BJ (cell line): ENCODE results near the gene SUPT3H. TPM values are rescaled to one million over a fixed set of nuclear protein-coding genes. Genes with fewer than 3 reads are reported as not detected.
A peak's percentile ranks its signal among the peaks of the same experiment; 100 is the strongest.

Experiments used
- CTCF ChIA-PET: fragments of 350-600 bp; formaldehyde crosslinking; extraction: SDS; loops from one replicate; lab custom pipeline; 2021; ENCODE audit warnings: antibody characterized with exemption, inconsistent platforms; lab: Yijun Ruan, JAX
- POLR2A ChIA-PET: fragments of 300-600 bp; sonication (Branson Sonifier 250); formaldehyde crosslinking; extraction: SDS; loops from one replicate; lab custom pipeline; 2021; ENCODE audit warnings: antibody characterized with exemption; lab: Charles Lee
- DNase-seq: peaks from one replicate; pipeline ENCODE4 v3.0.0-alpha.2; 2011; ENCODE audit warnings: low read depth
- H3K27me3 ChIP-seq: 2 replicates; pipeline ENCODE4 v1.6.0; 2011; ENCODE audit warnings: low read length; ENCODE audit not compliant: control insufficient read depth, insufficient read depth
- H3K36me3 ChIP-seq: 2 replicates; pipeline ENCODE4 v1.5.1; 2011; ENCODE audit warnings: low read length; ENCODE audit not compliant: control insufficient read depth, insufficient read depth
- H3K4me3 ChIP-seq: 2 replicates; pipeline ENCODE4 v1.5.1; 2011; ENCODE audit warnings: low read depth, mild to moderate bottlenecking, control low read depth, low read length
- polyA plus RNA-seq: library from polyadenylated mRNA; depleted of rRNA; stranded (reverse); fragments of >200 nt; gene quantifications from 2 replicates; pipeline ENCODE4 v1.2.3, GENCODE V29; 2011
- TF ChIP-seq, protein P1 (sequence below): IDR thresholded peaks from 2 replicates; pipeline ENCODE4 v1.5.1; 2011; ENCODE audit warnings: low read depth, mild to moderate bottlenecking, control low read depth, inconsistent platforms, low read length, moderate library complexity; ENCODE audit not compliant: insufficient read depth

SUPT3H gene
- polyA plus RNA-seq, 1 experiment: 7.8 TPM

GRCh38 chr6:45344900-45345299 is 32.8 kb downstream of the SUPT3H start:
- POLR2A ChIA-PET: no interaction called here
- Histone ChIP-seq H3K4me3 (no peak overlapping the region), H3K27me3 (no peaks in the 10 kb centered on the region), H3K36me3 (no peaks in the 10 kb centered on the region; the same call in 1 of the 2 replicates)
- TF ChIP-seq, protein P1, sequence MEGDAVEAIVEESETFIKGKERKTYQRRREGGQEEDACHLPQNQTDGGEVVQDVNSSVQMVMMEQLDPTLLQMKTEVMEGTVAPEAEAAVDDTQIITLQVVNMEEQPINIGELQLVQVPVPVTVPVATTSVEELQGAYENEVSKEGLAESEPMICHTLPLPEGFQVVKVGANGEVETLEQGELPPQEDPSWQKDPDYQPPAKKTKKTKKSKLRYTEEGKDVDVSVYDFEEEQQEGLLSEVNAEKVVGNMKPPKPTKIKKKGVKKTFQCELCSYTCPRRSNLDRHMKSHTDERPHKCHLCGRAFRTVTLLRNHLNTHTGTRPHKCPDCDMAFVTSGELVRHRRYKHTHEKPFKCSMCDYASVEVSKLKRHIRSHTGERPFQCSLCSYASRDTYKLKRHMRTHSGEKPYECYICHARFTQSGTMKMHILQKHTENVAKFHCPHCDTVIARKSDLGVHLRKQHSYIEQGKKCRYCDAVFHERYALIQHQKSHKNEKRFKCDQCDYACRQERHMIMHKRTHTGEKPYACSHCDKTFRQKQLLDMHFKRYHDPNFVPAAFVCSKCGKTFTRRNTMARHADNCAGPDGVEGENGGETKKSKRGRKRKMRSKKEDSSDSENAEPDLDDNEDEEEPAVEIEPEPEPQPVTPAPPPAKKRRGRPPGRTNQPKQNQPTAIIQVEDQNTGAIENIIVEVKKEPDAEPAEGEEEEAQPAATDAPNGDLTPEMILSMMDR: no peak
- CTCF ChIA-PET: no interaction called here
- DNase-seq: no peak

- H3K27me3 ChIP-seq: no peaks in the 10 kb centered on the region
- TF ChIP-seq, protein P1: no peak
- no peaks in the 10 kb centered on the region for H3K36me3 ChIP-seq
- ChIA-PET CTCF (interaction anchor here (0.6 to 1.0 kb wide), 2 partner anchors 189 to 673 kb away, joined by 3 read pairs; no protein-coding TSS in a partner anchor), POLR2A (no interaction called here)
- H3K4me3 ChIP-seq: no peak overlapping the region
- DNase-seq: no peak
Measured at GRCh38 chr6:45328523-45328922, 49.2 kb downstream of the SUPT3H start.

GRCh38 chr6:45327956-45328522 is 49.7 kb downstream of the SUPT3H start, which contains the start of gene RUNX2:
TSS of gene RUNX2 (plus strand) at chr6:45328330. CDS start at chr6:45328727, 397 bp downstream.
- no peak within 1 kb of the TSS for H3K4me3 ChIP-seq
- H3K36me3 ChIP-seq: no peaks in the 10 kb centered on the region
- H3K27me3 ChIP-seq: no peaks in the 10 kb centered on the region
- CTCF ChIA-PET: interaction anchor here (1.0 kb wide), 1 partner anchor 672 kb away, joined by 3 read pairs; no protein-coding TSS in a partner anchor
- TF ChIP-seq, protein P1: no peak
- DNase-seq: peak; percentile 40
- POLR2A ChIA-PET: interaction anchor here (0.6 kb wide), 1 partner anchor 510 kb away, joined by 3 read pairs; no protein-coding TSS in a partner anchor

- Histone ChIP-seq H3K4me3 (no peak overlapping the region), H3K36me3 (no peaks in the 10 kb centered on the region), H3K27me3 (no peaks in the 10 kb centered on the region)
- CTCF ChIA-PET: no interaction called here
- TF ChIP-seq, protein P1: no peak
- POLR2A ChIA-PET: no interaction called here
- DNase-seq: no peak
Measured at GRCh38 chr6:45326698-45327417, 50.9 kb downstream of the SUPT3H start.

DNA sequence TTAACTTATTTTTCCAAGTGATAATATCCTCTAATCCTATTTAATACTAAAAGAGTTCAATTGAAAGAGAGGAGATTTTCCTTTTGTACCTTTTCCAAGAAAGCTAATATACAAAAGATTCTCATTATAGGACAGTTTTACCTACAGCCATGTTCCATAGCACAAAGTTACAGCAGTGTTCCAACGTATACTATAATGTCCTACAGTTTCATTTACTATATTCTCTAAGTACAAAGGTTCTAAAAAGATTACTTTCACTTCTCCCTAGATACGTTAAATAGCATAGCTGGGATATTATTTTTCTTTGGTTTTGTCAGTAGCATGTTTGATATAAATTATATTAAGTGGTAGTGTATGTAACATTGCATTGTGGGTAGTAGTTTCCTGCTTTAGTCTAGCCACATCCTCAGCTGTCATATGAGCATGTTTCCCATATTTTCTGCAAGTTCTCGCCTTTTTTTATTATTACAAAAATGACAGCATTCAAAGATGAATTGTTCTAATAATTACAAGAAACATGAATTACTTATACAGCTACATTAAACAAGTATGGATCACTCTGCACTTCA is 54.0 kb downstream of the SUPT3H start:
- TF ChIP-seq, protein P1: no peak
- CTCF ChIA-PET: no interaction called here
- Histone ChIP-seq H3K27me3 (no peaks in the 10 kb centered on the region), H3K36me3 (no peaks in the 10 kb centered on the region), H3K4me3 (no peak overlapping the region)
- POLR2A ChIA-PET: no interaction called here
- DNase-seq: no peak
